HEK293 (cell line): Measurements from ENCODE around the gene TOMM40L.

Experiments
- GLI4 ChIP-seq: fragments of 450-650 bp; formaldehyde crosslinking; IDR thresholded peaks from 2 replicates; pipeline ENCODE4 v1.5.1; 2016; ENCODE audit warnings: missing biosample characterization, missing genetic modification characterization
- IKZF3 ChIP-seq: fragments of 450-650 bp; IDR thresholded peaks from 2 replicates; pipeline ENCODE4 v1.5.0; 2018; ENCODE audit warnings: missing biosample characterization, mild to moderate bottlenecking, missing genetic modification characterization, moderate library complexity
- KLF7 ChIP-seq: fragments of 450-650 bp; formaldehyde crosslinking; IDR thresholded peaks from 2 replicates; pipeline ENCODE4 v1.5.1; 2016; ENCODE audit warnings: missing biosample characterization, missing genetic modification characterization, borderline replicate concordance
- MYNN ChIP-seq: fragments of 450-650 bp; formaldehyde crosslinking; IDR thresholded peaks from 2 replicates; pipeline ENCODE4 v1.5.1; 2016; ENCODE audit warnings: missing biosample characterization, missing genetic modification characterization, borderline replicate concordance
- MZF1 ChIP-seq: fragments of 450-650 bp; formaldehyde crosslinking; IDR thresholded peaks from 2 replicates; pipeline ENCODE4 v1.5.1; 2017; ENCODE audit warnings: missing biosample characterization, missing genetic modification characterization, borderline replicate concordance
- YY2 ChIP-seq: fragments of 450-650 bp; formaldehyde crosslinking; IDR thresholded peaks from 2 replicates; pipeline ENCODE4 v1.5.1; 2016; ENCODE audit warnings: missing biosample characterization, missing genetic modification characterization
- ZBTB1 ChIP-seq: fragments of 450-650 bp; formaldehyde crosslinking; IDR thresholded peaks from 2 replicates; pipeline ENCODE4 v1.5.1; 2016; ENCODE audit warnings: missing biosample characterization, missing genetic modification characterization
- ZBTB20 ChIP-seq: fragments of 450-650 bp; formaldehyde crosslinking; IDR thresholded peaks from 2 replicates; pipeline ENCODE4 v1.5.1; 2016; ENCODE audit warnings: missing biosample characterization, missing genetic modification characterization
- ZEB2 ChIP-seq: fragments of 450-650 bp; formaldehyde crosslinking; IDR thresholded peaks from 2 replicates; pipeline ENCODE4 v1.5.1; 2016; ENCODE audit warnings: missing biosample characterization, missing genetic modification characterization
- ZFHX2 ChIP-seq: fragments of 450-650 bp; formaldehyde crosslinking; conservative IDR thresholded peaks from 2 replicates; pipeline ENCODE4 v1.5.1; 2016; ENCODE audit warnings: missing biosample characterization, missing genetic modification characterization
- ZNF10 ChIP-seq: fragments of 450-650 bp; formaldehyde crosslinking; IDR thresholded peaks from 2 replicates; pipeline ENCODE4 v1.5.1; 2017; ENCODE audit warnings: missing biosample characterization, missing genetic modification characterization
- ZNF114 ChIP-seq: fragments of 450-650 bp; formaldehyde crosslinking; IDR thresholded peaks from 2 replicates; pipeline ENCODE4 v1.5.0; 2017; ENCODE audit warnings: missing biosample characterization, missing genetic modification characterization
- ZNF157 ChIP-seq: fragments of 450-650 bp; formaldehyde crosslinking; IDR thresholded peaks from 2 replicates; pipeline ENCODE4 v1.5.1; 2016; ENCODE audit warnings: missing biosample characterization, missing genetic modification characterization
- ZNF16 ChIP-seq: fragments of 450-650 bp; formaldehyde crosslinking; IDR thresholded peaks from 2 replicates; pipeline ENCODE4 v1.5.1; 2016; ENCODE audit warnings: low read depth, missing biosample characterization, missing genetic modification characterization
- ZNF335 ChIP-seq: fragments of 450-650 bp; formaldehyde crosslinking; conservative IDR thresholded peaks from 2 replicates; pipeline ENCODE4 v1.5.1; 2016; ENCODE audit warnings: missing biosample characterization, missing genetic modification characterization
- ZNF341 ChIP-seq: fragments of 450-650 bp; formaldehyde crosslinking; IDR thresholded peaks from 2 replicates; pipeline ENCODE4; 2016; ENCODE audit warnings: low read depth, missing biosample characterization, missing genetic modification characterization
- ZNF629 ChIP-seq: fragments of 450-650 bp; formaldehyde crosslinking; IDR thresholded peaks from 2 replicates; pipeline ENCODE4 v1.5.1; 2017; ENCODE audit warnings: missing biosample characterization, missing genetic modification characterization
- ZNF677 ChIP-seq: fragments of 450-650 bp; IDR thresholded peaks from 2 replicates; pipeline ENCODE4 v1.5.0; 2018; ENCODE audit warnings: missing biosample characterization, mild to moderate bottlenecking, missing genetic modification characterization, moderate library complexity
- ZNF785 ChIP-seq: fragments of 450-650 bp; formaldehyde crosslinking; IDR thresholded peaks from 2 replicates; pipeline ENCODE4 v1.5.1; 2016; ENCODE audit warnings: missing biosample characterization, missing genetic modification characterization
- ZNF830 ChIP-seq: fragments of 450-650 bp; IDR thresholded peaks from 2 replicates; pipeline ENCODE4 v1.5.0; 2018; ENCODE audit warnings: missing biosample characterization, missing genetic modification characterization, low read depth, mild to moderate bottlenecking, moderate library complexity
- ZXDB ChIP-seq: fragments of 450-650 bp; formaldehyde crosslinking; IDR thresholded peaks from 2 replicates; pipeline ENCODE4 v1.5.1; 2016; ENCODE audit warnings: missing biosample characterization, missing genetic modification characterization
- TF ChIP-seq, protein P1 (sequence below): fragments of 450-650 bp; formaldehyde crosslinking; IDR thresholded peaks from 2 replicates; pipeline ENCODE4 v1.5.1; 2016; ENCODE audit warnings: missing biosample characterization, missing genetic modification characterization
- TF ChIP-seq, protein P2 (sequence below): fragments of 450-650 bp; formaldehyde crosslinking; IDR thresholded peaks from 2 replicates; pipeline ENCODE4 v1.5.1; 2016; ENCODE audit warnings: missing biosample characterization, missing genetic modification characterization
- TF ChIP-seq, protein P3 (sequence below): fragments of 450-650 bp; formaldehyde crosslinking; IDR thresholded peaks from 2 replicates; pipeline ENCODE4 v1.5.1; 2016; ENCODE audit warnings: missing biosample characterization, missing genetic modification characterization
- TF ChIP-seq, protein P4 (sequence below): fragments of 450-650 bp; formaldehyde crosslinking; conservative IDR thresholded peaks from 2 replicates; pipeline ENCODE4 v1.5.1; 2016; ENCODE audit warnings: low read depth, missing biosample characterization, missing genetic modification characterization
- TF ChIP-seq, protein P5 (sequence below): fragments of 450-650 bp; formaldehyde crosslinking; optimal IDR thresholded peaks from 2 replicates; pipeline ENCODE3; 2016; ENCODE audit warnings: missing biosample characterization, mild to moderate bottlenecking, missing genetic modification characterization
- TF ChIP-seq, protein P6 (sequence below): fragments of 450-650 bp; formaldehyde crosslinking; IDR thresholded peaks from 2 replicates; pipeline ENCODE4 v1.5.1; 2016; ENCODE audit warnings: missing biosample characterization, missing genetic modification characterization

TOMM40L gene

DNA sequence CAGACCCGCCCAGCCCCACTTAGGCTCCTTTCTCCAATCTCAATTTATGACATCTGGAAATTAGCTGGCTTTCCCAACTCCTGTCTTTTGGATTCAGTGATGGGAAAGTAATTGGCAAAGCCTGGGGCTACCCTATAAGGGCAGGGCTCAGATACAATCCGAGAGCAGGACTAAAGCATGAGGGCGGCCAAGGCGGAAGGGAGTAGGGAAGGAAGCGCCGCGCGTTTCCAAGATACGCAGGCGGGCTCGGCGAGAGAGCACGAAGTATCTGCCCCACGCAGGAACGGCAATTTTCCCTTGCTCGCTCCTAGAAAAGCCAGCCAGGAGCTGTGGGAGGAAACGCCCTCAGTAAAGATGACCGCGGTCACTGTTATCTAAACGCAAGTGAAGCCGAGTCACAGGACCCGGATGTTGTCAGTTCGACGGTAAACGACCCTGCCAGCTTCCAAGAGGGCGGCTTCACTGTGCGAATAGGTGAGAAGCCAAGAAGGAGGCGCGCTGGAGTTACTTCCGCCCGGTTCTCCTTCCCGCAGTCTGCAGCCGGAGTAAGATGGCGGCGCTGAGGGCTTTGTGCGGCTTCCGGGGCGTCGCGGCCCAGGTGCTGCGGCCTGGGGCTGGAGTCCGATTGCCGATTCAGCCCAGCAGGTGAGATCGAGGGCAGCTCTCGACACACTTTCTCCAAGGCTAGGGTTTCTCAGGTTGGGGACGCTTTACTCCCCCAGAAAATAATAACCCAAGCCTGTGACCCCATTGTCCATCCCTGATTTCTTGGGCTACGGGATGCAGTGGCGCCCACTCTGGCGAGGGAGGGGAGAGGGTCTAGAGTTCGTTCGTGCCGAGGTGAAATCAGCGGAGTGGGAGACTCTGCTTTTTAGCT, 23.8 kb upstream of the TOMM40L start, which contains the start of gene NDUFS2 (continued):
- TF ChIP-seq ZNF677 (tag by site-specific recombination) (no peak), ZFHX2 (peak; percentile 75), MZF1 (tag by site-specific recombination) (no peak), ZNF157 (tag by site-specific recombination) (no peak), ZNF114 (tag by site-specific recombination) (no peak), ZNF341 (peak; percentile 93), ZNF830 (tag by site-specific recombination) (no peak), ZNF629 (tag by site-specific recombination) (peak; percentile 85), IKZF3 (tag by site-specific recombination) (peak; percentile 93), ZNF335 (tag by site-specific recombination) (peak; percentile 99), YY2 (peak; percentile 97), MYNN (tag by site-specific recombination) (no peak), ZBTB20 (tag by site-specific recombination) (peak; percentile 93), ZBTB1 (tag by site-specific recombination) (no peak), KLF7 (tag by site-specific recombination) (peak; percentile 33; the same call in 1 of the 2 replicates), ZEB2 (tag by site-specific recombination) (0 out of 2 replicates have a peak, but pooled peaks have one; percentile 46), ZNF785 (tag by site-specific recombination) (peak; percentile 37; the same call in 1 of the 2 replicates), GLI4 (no peak), ZNF16 (tag by site-specific recombination) (no peak), ZXDB (peak; percentile 84), ZNF10 (tag by site-specific recombination) (no peak)
- TF ChIP-seq, protein P1, sequence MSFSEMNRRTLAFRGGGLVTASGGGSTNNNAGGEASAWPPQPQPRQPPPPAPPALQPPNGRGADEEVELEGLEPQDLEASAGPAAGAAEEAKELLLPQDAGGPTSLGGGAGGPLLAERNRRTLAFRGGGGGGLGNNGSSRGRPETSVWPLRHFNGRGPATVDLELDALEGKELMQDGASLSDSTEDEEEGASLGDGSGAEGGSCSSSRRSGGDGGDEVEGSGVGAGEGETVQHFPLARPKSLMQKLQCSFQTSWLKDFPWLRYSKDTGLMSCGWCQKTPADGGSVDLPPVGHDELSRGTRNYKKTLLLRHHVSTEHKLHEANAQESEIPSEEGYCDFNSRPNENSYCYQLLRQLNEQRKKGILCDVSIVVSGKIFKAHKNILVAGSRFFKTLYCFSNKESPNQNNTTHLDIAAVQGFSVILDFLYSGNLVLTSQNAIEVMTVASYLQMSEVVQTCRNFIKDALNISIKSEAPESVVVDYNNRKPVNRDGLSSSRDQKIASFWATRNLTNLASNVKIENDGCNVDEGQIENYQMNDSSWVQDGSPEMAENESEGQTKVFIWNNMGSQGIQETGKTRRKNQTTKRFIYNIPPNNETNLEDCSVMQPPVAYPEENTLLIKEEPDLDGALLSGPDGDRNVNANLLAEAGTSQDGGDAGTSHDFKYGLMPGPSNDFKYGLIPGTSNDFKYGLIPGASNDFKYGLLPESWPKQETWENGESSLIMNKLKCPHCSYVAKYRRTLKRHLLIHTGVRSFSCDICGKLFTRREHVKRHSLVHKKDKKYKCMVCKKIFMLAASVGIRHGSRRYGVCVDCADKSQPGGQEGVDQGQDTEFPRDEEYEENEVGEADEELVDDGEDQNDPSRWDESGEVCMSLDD: peak; percentile 61; the same call in 1 of the 2 replicates
- TF ChIP-seq, protein P2, sequence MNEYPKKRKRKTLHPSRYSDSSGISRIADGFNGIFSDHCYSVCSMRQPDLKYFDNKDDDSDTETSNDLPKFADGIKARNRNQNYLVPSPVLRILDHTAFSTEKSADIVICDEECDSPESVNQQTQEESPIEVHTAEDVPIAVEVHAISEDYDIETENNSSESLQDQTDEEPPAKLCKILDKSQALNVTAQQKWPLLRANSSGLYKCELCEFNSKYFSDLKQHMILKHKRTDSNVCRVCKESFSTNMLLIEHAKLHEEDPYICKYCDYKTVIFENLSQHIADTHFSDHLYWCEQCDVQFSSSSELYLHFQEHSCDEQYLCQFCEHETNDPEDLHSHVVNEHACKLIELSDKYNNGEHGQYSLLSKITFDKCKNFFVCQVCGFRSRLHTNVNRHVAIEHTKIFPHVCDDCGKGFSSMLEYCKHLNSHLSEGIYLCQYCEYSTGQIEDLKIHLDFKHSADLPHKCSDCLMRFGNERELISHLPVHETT (tag by site-specific recombination): peak; percentile 73; the same call in 1 of the 2 replicates
- TF ChIP-seq, protein P3, sequence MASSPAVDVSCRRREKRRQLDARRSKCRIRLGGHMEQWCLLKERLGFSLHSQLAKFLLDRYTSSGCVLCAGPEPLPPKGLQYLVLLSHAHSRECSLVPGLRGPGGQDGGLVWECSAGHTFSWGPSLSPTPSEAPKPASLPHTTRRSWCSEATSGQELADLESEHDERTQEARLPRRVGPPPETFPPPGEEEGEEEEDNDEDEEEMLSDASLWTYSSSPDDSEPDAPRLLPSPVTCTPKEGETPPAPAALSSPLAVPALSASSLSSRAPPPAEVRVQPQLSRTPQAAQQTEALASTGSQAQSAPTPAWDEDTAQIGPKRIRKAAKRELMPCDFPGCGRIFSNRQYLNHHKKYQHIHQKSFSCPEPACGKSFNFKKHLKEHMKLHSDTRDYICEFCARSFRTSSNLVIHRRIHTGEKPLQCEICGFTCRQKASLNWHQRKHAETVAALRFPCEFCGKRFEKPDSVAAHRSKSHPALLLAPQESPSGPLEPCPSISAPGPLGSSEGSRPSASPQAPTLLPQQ (tag by site-specific recombination): 0 out of 2 replicates have a peak, but pooled peaks have one; percentile 47
- TF ChIP-seq, protein P4, sequence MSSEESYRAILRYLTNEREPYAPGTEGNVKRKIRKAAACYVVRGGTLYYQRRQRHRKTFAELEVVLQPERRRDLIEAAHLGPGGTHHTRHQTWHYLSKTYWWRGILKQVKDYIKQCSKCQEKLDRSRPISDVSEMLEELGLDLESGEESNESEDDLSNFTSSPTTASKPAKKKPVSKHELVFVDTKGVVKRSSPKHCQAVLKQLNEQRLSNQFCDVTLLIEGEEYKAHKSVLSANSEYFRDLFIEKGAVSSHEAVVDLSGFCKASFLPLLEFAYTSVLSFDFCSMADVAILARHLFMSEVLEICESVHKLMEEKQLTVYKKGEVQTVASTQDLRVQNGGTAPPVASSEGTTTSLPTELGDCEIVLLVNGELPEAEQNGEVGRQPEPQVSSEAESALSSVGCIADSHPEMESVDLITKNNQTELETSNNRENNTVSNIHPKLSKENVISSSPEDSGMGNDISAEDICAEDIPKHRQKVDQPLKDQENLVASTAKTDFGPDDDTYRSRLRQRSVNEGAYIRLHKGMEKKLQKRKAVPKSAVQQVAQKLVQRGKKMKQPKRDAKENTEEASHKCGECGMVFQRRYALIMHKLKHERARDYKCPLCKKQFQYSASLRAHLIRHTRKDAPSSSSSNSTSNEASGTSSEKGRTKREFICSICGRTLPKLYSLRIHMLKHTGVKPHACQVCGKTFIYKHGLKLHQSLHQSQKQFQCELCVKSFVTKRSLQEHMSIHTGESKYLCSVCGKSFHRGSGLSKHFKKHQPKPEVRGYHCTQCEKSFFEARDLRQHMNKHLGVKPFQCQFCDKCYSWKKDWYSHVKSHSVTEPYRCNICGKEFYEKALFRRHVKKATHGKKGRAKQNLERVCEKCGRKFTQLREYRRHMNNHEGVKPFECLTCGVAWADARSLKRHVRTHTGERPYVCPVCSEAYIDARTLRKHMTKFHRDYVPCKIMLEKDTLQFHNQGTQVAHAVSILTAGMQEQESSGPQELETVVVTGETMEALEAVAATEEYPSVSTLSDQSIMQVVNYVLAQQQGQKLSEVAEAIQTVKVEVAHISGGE (tag by site-specific recombination): peak; percentile 92
- TF ChIP-seq, protein P5, sequence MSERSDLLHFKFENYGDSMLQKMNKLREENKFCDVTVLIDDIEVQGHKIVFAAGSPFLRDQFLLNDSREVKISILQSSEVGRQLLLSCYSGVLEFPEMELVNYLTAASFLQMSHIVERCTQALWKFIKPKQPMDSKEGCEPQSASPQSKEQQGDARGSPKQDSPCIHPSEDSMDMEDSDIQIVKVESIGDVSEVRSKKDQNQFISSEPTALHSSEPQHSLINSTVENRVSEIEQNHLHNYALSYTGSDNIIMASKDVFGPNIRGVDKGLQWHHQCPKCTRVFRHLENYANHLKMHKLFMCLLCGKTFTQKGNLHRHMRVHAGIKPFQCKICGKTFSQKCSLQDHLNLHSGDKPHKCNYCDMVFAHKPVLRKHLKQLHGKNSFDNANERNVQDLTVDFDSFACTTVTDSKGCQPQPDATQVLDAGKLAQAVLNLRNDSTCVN (tag by site-specific recombination): peak; percentile 82
- TF ChIP-seq, protein P6, sequence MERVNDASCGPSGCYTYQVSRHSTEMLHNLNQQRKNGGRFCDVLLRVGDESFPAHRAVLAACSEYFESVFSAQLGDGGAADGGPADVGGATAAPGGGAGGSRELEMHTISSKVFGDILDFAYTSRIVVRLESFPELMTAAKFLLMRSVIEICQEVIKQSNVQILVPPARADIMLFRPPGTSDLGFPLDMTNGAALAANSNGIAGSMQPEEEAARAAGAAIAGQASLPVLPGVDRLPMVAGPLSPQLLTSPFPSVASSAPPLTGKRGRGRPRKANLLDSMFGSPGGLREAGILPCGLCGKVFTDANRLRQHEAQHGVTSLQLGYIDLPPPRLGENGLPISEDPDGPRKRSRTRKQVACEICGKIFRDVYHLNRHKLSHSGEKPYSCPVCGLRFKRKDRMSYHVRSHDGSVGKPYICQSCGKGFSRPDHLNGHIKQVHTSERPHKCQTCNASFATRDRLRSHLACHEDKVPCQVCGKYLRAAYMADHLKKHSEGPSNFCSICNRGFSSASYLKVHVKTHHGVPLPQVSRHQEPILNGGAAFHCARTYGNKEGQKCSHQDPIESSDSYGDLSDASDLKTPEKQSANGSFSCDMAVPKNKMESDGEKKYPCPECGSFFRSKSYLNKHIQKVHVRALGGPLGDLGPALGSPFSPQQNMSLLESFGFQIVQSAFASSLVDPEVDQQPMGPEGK (tag by site-specific recombination): peak; percentile 31; the same call in 1 of the 2 replicates
